HG03378 (cell line): ENCODE measurements around the gene XPO6.
"Not testable (repeated sequence)": the region's sequence is repeated elsewhere in the genome, so short reads cannot be mapped to it uniquely, and the experiment has no call there.

Experiments used
- ATAC-seq: cut with Tn5 transposase; IDR thresholded peaks from one replicate; pipeline ENCODE4 v1.9.1; 2021; ENCODE audit warnings: mild to moderate bottlenecking, moderate library complexity; ENCODE audit not compliant: unreplicated experiment

The XPO6 gene

GRCh38 chr16:28117168-28117565, 94.6 kb downstream of the XPO6 start:
- no peak for ATAC-seq

GRCh38 chr16:28115866-28116265, 95.9 kb downstream of the XPO6 start:
- ATAC-seq: not testable (repeated sequence)

DNA sequence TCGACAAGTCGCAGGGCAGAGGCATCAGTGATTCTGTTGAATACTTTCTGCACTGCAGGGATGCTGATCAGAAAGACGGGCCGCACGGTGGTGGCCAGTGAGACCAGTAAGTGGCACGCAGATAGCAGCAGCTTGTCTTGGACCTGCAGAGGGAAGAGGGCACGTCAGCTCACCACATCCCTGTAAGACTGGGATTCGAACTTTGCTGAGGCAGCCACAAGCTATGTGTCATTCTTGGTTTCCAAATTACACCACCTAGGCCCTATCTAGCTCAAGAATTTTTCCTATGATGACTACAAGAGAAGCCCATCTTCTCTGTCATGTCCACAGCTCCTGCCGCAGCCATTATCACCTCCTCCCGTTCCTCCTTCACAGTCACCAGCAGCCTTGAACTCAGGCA, 98.9 kb downstream of the XPO6 start:
- no peak for ATAC-seq

DNA sequence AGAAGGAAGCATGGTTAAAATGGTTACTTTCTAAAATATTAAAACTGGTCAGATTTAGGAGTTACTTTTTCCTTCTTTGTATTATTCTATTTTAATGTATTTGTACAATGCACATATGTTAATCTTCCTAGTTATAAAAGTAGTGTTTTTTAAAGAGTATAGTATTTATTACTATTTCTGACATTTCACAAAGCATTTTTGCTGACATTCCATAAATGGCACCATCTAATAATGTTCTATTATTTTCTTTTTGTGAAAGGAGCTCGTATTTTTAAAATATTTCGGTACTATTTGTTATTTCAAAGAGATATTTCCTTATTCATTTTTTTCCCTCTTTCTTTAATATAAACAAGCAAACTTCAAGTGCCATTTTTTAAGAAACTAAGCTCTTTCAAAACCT, 100.8 kb downstream of the XPO6 start:
- ATAC-seq: no peak

DNA sequence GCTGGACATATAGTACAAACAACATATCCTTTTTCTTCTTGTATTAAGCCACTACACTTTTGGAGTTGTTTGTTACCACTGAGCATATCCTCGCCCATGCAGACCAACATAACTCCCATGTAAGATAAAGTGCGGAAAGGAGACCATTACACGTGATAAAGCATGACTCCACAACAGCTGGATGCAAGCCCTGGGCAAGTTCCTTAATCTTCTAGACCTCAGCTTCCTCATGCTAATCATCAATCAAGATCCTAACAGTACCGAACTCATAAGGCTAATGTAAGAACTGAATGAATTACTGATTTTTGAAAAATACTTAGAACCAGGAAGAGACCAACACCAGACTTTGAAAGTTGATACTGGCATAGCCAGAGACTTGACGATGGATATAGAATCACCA, 101.3 kb downstream of the XPO6 start:
- ATAC-seq: no peak

GRCh38 chr16:28110074-28110473, 101.7 kb downstream of the XPO6 start:
- ATAC-seq: no peak

DNA sequence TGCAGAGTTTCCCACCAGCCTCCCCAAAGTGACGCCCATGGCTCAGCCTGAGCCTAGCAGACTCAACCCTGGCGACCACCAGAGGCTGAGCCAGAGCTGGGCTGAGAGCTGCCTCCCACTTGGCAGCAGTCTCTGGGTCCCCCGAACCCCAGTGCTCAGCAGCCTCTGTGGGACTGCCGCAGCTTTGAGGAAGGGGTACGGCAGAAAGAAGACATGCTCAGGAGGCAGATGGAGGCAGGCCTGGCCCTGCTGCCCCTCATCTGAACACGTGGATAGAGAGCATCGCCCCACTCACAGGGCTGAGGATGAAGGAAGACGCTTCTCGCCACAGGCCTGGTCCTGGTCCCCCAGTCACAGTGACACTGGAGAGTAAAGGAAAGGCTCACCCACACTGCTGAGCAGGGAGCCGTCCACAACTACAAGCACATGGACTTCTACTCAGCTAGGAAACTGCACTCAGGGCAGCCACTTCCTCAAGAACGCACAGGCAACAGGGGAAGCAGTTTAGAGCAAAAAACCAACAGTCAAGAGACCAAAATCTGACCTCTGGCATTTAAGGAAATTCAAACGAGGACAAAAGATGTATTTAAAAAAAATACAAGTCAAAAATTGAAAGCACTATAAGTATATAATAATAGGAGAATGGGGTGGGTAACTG, 103.0 kb downstream of the XPO6 start:
- no peak for ATAC-seq

DNA sequence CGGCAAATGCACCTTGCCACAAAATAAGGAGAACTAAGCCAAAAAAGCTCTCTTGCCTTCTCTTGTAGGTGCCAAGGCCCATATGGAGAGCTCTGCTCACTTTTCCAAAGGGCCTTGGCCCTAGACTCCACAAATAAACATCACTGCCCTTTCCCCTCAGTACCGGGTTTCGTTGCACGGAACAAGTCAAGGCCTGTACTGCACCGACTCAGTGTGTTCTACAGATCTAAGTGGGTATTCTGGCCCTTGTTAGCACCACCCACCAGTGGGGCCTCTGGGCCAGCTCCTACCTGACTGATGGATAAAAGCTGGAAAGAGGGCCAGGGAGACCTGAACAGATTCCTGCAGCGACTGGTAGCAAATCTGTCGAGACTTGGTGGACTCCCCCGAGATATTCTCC, 104.5 kb downstream of the XPO6 start:
- no peak for ATAC-seq

DNA sequence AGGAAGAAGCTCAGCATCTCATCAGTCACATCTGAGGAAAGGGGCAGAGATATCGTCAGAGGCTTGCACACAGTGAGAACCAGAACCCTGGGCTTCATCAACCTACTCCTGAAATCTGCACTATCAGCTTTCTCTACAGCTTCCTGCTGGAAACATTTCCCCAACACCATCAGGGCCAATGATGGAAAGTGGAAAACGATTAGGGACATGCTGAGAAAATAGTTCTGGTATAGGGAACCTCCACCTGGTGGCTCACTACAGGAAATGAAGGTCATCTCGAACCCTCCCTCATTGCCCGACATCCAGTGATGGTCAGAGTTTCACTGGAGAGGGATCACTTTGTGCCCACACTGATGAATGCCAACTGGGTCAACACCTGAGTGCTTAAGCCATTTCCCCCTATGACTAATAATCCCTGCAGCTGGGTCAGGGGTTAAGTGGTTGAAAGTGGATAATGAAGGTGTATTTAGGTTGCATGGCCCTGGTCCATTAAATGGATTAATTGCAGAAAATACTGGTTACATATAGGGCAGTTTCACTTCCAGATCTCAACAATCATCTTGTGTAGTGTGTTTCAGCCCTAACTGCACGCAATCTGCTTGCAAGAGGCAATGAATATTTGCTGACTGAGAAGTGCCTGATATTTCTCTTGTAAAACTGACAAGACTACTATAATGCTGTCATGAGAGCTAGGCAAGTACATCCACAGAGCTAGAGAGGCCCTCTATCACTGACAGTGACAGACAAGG, 105.1 kb downstream of the XPO6 start:
- no peak for ATAC-seq

DNA sequence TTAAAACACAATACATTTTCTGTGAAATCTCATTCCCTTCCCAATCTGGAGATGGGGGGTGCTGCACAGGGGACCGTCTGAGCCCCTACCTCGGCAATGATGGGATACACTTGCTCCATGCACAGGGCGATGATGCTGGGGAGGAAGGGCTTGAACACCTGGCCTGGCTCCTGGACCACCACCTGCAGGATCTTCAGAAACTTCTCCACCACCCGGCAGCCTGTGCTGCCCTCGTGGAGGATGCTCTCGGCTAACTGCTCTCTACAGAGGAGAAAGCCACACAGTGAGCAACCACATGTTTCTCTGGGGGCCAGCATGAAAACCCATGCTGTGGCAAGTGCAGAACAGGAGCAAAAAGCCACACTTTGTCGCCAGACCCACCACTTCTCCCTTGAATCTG, 105.8 kb downstream of the XPO6 start:
- ATAC-seq: no peak

DNA sequence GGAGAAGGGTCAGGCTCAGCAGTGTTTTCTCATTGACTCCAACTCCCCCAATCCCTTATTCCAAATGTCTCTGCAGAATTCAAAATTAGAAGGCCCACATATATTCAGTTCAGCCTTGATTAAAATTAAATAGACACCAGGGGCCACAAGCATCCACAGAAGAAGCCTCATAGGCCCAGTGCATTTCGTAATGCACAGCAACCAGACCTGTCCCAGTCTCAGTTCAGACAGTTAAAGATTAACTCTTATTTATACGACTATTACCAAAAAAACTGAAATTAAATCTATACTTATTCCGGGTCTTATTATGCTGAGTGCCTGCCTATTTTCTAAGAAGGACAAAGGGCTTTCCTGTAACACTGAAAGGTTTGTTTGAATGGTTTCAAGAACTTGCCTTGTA, 106.5 kb downstream of the XPO6 start:
- no peak for ATAC-seq

DNA sequence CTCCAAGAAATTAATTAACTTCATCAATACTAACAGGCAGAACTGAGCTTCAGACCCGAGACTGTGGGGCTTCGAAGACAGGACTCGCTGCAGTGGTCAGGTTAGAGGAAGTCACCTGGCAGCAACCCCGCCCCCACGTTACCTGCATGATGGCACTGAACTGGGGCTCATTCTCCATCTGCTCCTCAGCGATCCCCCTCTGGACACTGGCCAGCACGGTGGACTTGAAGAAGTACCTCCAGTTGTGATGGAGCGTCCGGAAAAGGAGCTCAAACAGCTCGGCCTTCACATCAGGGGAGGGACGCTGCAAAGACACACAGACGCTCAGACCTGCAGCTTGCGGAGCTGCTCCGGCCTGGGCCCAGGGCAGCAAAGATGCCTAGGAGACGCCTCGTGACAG, 107.4 kb downstream of the XPO6 start:
- ATAC-seq: no peak

GRCh38 chr16:28103516-28104170, 108.1 kb downstream of the XPO6 start:
- ATAC-seq: no peak

DNA sequence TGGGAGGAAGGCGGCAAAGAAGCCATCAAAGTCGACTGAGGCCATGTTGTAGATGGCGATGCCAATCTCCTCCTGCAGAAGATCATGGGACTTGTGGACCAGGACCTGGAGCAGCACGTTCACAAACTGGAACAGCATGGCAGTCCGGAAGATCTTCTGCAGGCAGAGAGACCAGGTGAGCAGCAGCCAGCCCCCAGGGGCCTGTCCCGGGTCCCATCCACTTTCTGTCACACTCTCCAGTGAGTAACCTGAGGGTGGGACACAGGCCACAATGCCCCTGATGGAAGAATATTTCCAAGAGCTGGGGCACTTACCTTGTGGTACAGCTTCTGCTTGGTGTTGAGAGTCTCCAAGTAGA, 110.3 kb downstream of the XPO6 start:
- ATAC-seq: no peak

- no peak for ATAC-seq
These were observed 110.8 kb downstream of the XPO6 start for GRCh38 chr16:28100810-28101532.

- ATAC-seq: no peak
These were observed 112.5 kb downstream of the XPO6 start for GRCh38 chr16:28098959-28099945.

GRCh38 chr16:28098171-28098958, 113.4 kb downstream of the XPO6 start:
- ATAC-seq: no peak

DNA sequence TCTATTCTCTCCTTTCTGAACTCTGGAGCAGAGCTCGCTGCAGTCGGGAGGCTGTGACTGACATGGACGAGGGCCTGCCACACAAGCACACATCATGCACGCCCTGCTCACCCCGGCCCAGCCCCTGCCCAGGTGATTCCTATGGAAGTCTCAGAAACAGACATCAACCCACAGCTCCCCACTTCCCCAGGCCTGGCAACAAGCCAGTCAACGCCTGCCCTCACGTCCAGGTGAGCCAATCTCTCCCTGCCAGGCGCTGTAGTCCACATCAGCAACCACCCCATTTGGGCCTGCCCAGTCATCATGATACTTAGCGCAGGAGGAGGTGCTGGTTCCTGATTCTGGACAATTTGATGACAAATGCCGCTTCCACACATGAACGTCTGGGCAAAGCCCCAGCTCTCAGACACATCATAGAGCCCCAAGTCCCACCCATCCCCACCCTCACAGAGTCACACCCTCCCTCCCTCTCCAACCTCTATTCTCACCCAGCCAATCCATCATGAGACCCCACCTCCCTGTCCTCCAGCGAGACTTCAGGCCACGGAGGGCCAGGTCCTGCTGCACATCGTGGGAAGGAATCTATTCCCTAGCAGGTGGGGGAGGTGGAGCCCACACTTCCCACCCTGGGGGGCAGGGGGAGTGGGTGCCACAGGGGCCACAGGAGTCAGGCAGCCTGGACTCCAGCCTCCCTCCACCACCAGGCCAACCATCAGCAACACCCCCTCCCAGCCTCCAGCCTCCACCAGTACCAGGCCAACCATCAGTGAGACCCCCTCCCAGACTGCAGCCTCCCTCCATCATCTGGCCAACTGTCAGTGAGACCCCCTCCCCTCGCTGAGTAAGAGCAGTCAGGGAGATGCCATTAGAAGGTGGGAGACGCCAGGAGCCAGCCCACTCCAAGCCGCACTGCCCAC, 114.5 kb downstream of the XPO6 start:
- no peak for ATAC-seq

- ATAC-seq: no peak
These were observed 118.4 kb downstream of the XPO6 start for GRCh38 chr16:28093385-28093725.
